Stimulated activated CD4-positive, alpha-beta T cell treated with anti-CD3 and anti-CD28 coated beads, Interleukin-12 subunit alpha, Interleukin-12 subunit beta, amount 100 ng/mL, for 24 hours (primary cell): ENCODE data around the gene CCDC148.
"Not testable (repeated sequence)": the region's sequence is repeated elsewhere in the genome, so short reads cannot be mapped to it uniquely, and the experiment has no call there.

ENCODE experiments used
- DNase-seq, 2 experiments: peaks; one replicate each; pipeline ENCODE4 v3.0.0-alpha.2; 2020; ENCODE audit warnings: low read depth in 2 of 2

CCDC148 gene

GRCh38 chr2:158357122-158357521 lies 99.4 kb downstream of the CCDC148 start:
- DNase-seq = no peak

- not testable (repeated sequence) for DNase-seq
Measured at GRCh38 chr2:158351466-158351816, 105.1 kb downstream of the CCDC148 start.

- not testable (repeated sequence) for DNase-seq
Measured at GRCh38 chr2:158350751-158351465, 105.6 kb downstream of the CCDC148 start.

GRCh38 chr2:158346032-158346431 lies 110.5 kb downstream of the CCDC148 start:
- DNase-seq = no peak

GRCh38 chr2:158339513-158339912 lies 117.0 kb downstream of the CCDC148 start:
- no peak for DNase-seq

GRCh38 chr2:158337018-158337417 lies 119.5 kb downstream of the CCDC148 start:
- DNase-seq = no peak

GRCh38 chr2:158331799-158332198 lies 124.8 kb downstream of the CCDC148 start:
- DNase-seq = not testable (repeated sequence)

GRCh38 chr2:158325782-158326340 lies 130.7 kb downstream of the CCDC148 start:
- DNase-seq = no peak

- DNase-seq = no peak
Measured at GRCh38 chr2:158325031-158325781, 131.3 kb downstream of the CCDC148 start.

- no peak for DNase-seq
Measured at GRCh38 chr2:158323381-158323780, 133.2 kb downstream of the CCDC148 start.

GRCh38 chr2:158321264-158321663 lies 135.3 kb downstream of the CCDC148 start:
- no peak for DNase-seq

GRCh38 chr2:158319269-158319668 lies 137.3 kb downstream of the CCDC148 start:
- DNase-seq = no peak

- no peak for DNase-seq
Measured at GRCh38 chr2:158317642-158318041, 138.9 kb downstream of the CCDC148 start.

- no peak for DNase-seq
Measured at GRCh38 chr2:158315803-158316414, 140.6 kb downstream of the CCDC148 start.

- DNase-seq = no peak
Measured at GRCh38 chr2:158315000-158315399, 141.6 kb downstream of the CCDC148 start.

GRCh38 chr2:158313734-158314133 lies 142.8 kb downstream of the CCDC148 start:
- no peak for DNase-seq

- no peak for DNase-seq
Measured at GRCh38 chr2:158312981-158313380, 143.6 kb downstream of the CCDC148 start.

GRCh38 chr2:158310407-158310806 lies 146.1 kb downstream of the CCDC148 start:
- DNase-seq = not testable (repeated sequence)

- DNase-seq = no peak
Measured at GRCh38 chr2:158305501-158305900, 151.1 kb downstream of the CCDC148 start.

GRCh38 chr2:158300394-158300793 lies 156.2 kb downstream of the CCDC148 start:
- DNase-seq = no peak

GRCh38 chr2:158297606-158298005 lies 158.9 kb downstream of the CCDC148 start:
- DNase-seq = no peak

GRCh38 chr2:158297120-158297519 lies 159.4 kb downstream of the CCDC148 start:
- no peak for DNase-seq

GRCh38 chr2:158293722-158294121 lies 162.8 kb downstream of the CCDC148 start:
- DNase-seq = no peak
